ENCODE results near the gene MRPL14.

Gene MRPL14

DNA sequence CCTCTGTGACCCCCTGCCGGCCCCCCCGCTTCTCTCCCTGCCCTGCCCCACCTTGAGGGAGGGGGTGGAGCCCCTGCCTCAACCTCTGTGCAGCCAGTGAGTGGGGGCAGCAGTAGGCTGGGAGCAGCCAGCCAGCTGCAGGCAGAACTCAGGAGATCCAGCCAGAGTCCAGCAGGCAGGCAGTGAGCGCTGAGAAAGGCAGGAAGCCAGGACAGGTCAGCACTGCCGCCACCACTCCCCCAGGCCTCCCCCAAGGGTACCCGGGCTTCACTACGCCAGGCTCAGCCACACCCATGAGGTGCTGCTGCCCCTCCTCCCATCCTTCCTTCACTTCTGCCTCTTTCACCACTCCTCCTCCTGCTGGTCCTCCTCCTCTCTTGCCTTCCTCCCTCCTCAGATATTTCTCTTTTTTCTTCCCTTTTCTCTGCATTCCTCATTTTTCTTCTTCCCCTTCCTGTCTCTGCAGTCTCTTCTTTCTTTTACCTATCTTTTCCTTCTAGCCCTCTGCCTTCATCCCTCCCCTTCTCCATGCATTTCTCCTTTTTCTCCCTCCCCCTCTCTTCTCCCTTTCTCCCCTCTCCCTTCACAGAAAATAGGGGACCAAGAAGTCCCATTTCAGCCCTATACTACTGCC, 11.6 kb upstream of the MRPL14 start:
- Mint-ChIP-seq H3K4me1 (peaks cover 22% of the 10 kb centered on the region), H3K4me3 (no peak overlapping the region), H3K36me3 (ENCODE audit: low read depth) (peaks cover 47% of the 10 kb centered on the region)

DNA sequence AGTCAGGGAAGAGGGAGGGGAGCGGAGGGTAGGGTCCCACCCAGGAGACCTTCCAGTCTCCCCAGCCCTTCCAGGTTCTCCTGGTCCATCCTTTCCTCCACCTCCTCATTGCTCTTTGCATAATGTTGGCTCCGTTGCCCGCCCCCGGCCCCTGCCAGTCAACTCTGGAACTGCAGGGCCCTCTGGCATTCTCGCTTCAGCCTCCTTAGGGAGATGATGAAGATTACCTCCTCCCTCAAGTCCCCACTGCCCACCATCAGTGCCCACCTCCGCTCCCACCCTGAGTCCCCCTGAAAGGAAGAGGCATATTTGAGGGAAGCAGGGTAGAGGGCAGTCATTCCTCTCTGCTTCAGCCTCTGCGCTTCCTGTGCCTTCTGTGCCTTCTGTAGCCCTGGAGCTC, 8.6 kb upstream of the MRPL14 start:
- no peaks in the 10 kb centered on the region for H3K27me3 Mint-ChIP-seq (ENCODE audit: low read depth)
- H3K36me3 Mint-ChIP-seq (ENCODE audit: low read depth): peaks cover 24% of the 10 kb centered on the region
- H3K9me3 Mint-ChIP-seq: no peaks in the 10 kb centered on the region
- H3K4me3 Mint-ChIP-seq: peak overlapping the region in 2 of 3 experiments; percentile 13
- TF ChIP-seq, protein P1, sequence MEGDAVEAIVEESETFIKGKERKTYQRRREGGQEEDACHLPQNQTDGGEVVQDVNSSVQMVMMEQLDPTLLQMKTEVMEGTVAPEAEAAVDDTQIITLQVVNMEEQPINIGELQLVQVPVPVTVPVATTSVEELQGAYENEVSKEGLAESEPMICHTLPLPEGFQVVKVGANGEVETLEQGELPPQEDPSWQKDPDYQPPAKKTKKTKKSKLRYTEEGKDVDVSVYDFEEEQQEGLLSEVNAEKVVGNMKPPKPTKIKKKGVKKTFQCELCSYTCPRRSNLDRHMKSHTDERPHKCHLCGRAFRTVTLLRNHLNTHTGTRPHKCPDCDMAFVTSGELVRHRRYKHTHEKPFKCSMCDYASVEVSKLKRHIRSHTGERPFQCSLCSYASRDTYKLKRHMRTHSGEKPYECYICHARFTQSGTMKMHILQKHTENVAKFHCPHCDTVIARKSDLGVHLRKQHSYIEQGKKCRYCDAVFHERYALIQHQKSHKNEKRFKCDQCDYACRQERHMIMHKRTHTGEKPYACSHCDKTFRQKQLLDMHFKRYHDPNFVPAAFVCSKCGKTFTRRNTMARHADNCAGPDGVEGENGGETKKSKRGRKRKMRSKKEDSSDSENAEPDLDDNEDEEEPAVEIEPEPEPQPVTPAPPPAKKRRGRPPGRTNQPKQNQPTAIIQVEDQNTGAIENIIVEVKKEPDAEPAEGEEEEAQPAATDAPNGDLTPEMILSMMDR (IDR thresholded peaks at IDR 0.05; ENCODE audit: unreplicated experiment in 3 of 3): no peak
- peaks cover 47% of the 10 kb centered on the region for H3K4me1 Mint-ChIP-seq
- H3K27ac Mint-ChIP-seq: peak overlapping the region; percentile 64 to 93 (median 92)

More for the DNA sequence above, 11.6 kb upstream of the MRPL14 start:
- TF ChIP-seq, protein P1 (IDR thresholded peaks at IDR 0.05; ENCODE audit: unreplicated experiment in 3 of 3): no peak
- H3K9me3 Mint-ChIP-seq: no peaks in the 10 kb centered on the region
- H3K27ac Mint-ChIP-seq: peak overlapping the region in 1 of 3 experiments; percentile 75
- no peaks in the 10 kb centered on the region for H3K27me3 Mint-ChIP-seq (ENCODE audit: low read depth)

DNA sequence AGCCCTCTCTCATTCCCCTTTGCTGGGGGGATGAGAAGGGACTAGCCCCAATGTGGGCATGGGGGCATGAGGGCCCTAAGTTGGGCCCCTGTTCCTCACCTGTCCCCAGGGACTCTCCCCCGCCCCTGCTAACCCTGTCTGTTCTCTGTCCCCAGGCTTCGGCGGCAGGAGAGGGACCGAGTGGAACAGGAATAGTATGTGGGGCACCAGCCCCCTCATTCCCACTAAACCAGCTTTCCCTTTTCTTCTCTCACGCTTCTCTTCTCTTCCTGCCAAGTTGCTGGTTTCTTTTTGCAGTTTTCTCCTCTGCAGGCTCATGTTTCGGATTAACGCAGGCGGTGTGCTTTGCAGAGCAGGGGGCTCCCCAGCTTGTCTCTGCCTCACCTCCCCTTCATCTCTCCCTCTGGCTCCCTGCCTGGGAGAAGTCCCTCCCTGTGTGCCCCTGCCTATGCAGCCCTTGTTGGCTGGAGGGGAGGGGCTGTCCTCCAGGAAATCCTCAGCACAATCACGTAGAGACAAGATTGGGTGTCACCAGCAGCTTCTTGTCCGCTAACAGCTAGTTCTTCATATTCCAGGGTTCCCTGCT, 8.0 kb upstream of the MRPL14 start:
- Mint-ChIP-seq H3K27me3 (ENCODE audit: low read depth) (no peaks in the 10 kb centered on the region), H3K9me3 (no peaks in the 10 kb centered on the region), H3K36me3 (ENCODE audit: low read depth) (peaks cover 18% of the 10 kb centered on the region), H3K4me3 (peak overlapping the region; percentile 37 to 72 (median 61)), H3K4me1 (peaks cover 47% of the 10 kb centered on the region), H3K27ac (peak overlapping the region; percentile 64 to 93 (median 92))
- TF ChIP-seq, protein P1 (IDR thresholded peaks at IDR 0.05; ENCODE audit: unreplicated experiment in 3 of 3): no peak

DNA sequence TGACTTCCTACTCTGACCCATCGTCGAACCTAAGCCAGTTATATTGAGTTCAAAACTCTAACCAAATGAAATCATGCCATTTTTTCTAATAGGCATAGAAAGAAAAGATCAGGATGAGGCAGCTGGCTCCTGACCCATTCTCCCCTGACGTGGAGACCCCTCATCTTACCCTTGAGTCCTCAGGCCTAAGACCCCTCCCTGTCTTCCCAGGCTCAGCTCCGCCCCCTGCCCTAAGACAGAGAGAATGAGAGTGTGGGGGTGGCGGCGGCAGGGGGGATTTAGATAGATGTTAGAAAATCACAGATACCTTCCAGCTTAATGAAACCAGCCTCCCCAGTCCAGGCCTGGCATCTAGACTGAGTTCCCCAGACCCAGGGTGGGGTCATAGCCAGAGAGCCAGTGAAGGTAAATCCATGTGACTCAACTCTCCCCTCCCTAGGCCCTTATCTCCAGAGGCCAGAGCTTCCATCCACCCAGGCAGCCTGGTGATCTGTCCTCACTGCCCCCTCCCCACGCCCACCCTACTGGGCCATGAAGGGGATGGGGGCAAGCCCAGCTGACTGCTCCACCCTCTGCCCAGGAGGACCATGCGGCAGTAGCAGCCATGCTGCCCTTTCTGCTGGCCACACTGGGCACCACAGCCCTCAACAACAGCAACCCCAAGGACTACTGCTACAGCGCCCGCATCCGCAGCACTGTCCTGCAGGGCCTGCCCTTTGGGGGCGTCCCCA, 6.9 kb upstream of the MRPL14 start:
- Mint-ChIP-seq H3K4me3 (peak overlapping the region; percentile 53 to 57 (median 56)), H3K27ac (peak overlapping the region; percentile 87 to 93 (median 92))
- TF ChIP-seq, protein P1 (IDR thresholded peaks at IDR 0.05; ENCODE audit: unreplicated experiment in 3 of 3): no peak

DNA sequence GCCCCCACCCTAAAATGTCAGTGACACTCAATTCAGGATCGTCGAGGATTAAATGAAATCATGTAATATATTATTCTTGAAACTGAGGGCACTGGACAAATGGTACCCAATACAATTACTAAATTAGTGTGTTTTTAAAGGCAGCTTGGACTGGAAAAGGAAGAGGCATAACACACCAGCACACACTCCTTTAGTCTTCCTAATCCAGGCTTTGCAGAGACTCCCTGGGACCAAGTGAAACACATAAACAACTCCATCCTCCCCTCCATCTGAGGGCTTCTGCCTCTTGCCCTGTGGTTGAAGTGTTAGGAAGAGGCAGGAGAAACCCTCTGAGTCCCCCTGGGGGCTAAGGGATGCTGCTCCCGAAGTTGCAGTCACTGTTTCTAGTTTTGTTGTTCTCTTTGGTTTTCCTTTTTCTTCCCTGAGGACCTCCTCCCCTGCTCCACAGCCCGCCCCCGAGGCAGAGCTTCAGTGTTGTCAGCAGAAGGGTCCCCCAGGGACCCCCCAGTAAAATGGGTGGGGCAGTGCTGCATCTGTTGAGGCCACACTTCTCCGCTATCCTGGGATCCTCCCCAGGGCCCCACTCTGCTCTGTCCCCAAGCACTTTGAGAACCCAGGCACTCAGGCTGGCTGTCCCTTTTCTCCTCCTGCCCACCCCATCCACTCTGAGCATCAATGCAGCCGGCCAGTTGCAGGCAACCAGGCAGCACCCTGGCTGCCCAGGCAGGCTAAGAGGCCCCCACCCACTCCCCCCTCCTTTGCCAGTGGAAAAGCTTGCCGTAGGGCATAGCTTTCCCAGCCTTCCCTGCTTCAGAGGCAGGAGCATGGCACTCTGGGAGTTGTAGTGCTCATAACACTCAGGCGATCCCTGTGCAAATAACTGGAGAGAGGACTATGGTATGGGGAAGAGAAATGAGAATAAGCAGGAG, 6.0 kb upstream of the MRPL14 start:
- H3K27ac Mint-ChIP-seq: peak overlapping the region; percentile 81 to 87 (median 83)
- no peaks in the 10 kb centered on the region for H3K27me3 Mint-ChIP-seq (ENCODE audit: low read depth)
- H3K4me1 Mint-ChIP-seq: peaks cover 52% of the 10 kb centered on the region
- no peaks in the 10 kb centered on the region for H3K9me3 Mint-ChIP-seq
- H3K4me3 Mint-ChIP-seq: peak overlapping the region; percentile 53 to 57 (median 56)
- H3K36me3 Mint-ChIP-seq (ENCODE audit: low read depth): peaks cover 5% of the 10 kb centered on the region
- TF ChIP-seq, protein P1 (IDR thresholded peaks at IDR 0.05; ENCODE audit: unreplicated experiment in 3 of 3): no peak

More for the DNA sequence above, 6.9 kb upstream of the MRPL14 start:
- Mint-ChIP-seq H3K4me1 (peaks cover 52% of the 10 kb centered on the region), H3K36me3 (ENCODE audit: low read depth) (peaks cover 10% of the 10 kb centered on the region), H3K27me3 (ENCODE audit: low read depth) (no peaks in the 10 kb centered on the region), H3K9me3 (no peaks in the 10 kb centered on the region)
